HCT116 (cell line): Measurements from ENCODE around the gene PLCL2. TPM values are rescaled to one million over a fixed set of nuclear protein-coding genes. Genes with fewer than 3 reads are reported as not detected.

Experiments
- ATAC-seq: fragments of 200-7000 bp; cut with Tn5 transposase; 2 replicates; pipeline ENCODE4 v1.9.1; 2020; ENCODE audit warnings: mild to moderate bottlenecking, moderate library complexity
- BruUV-seq: library from RNA; stranded (reverse); fragments of 400-500 nt; replicated peaks from 2 replicates; lab custom pipeline; 2021; lab: Mats Ljungman, UMichigan
- CTCF ChIA-PET: fragments of 300-600 bp; sonication (Branson Sonifier 250); formaldehyde crosslinking; loops from one replicate; lab custom pipeline; 2021; ENCODE audit warnings: antibody characterized with exemption; lab: Charles Lee
- POLR2A ChIA-PET: fragments of 300-600, 350-600 bp; sonication (Branson Sonifier 250); formaldehyde crosslinking; loops from one replicate; lab custom pipeline; 2021; ENCODE audit warnings: antibody characterized with exemption; lab: Charles Lee
- RAD21 ChIA-PET, 2 experiments: fragments of 300-600 bp; sonication (Branson Sonifier 250); formaldehyde crosslinking; loops; one replicate each; lab custom pipeline; 2023; ENCODE audit warnings: low total read pairs in 2 of 2; ENCODE audit not compliant: uncharacterized antibody in 2 of 2, unreplicated experiment in 2 of 2, low non-redundant PET in 1 of 2; lab: Charles Lee
- DNase-seq: peaks from one replicate; pipeline ENCODE4 v3.0.0-alpha.2; 2010; ENCODE audit warnings: low read depth, low spot score
- H2AFZ ChIP-seq: fragments of 200-600 bp; shearing (Covaris generic), sonication (generic); 2 replicates; pipeline ENCODE4 v1.6.1; 2017; ENCODE audit warnings: low read depth, mixed run types, mixed read lengths, antibody characterized with exemption, low read length; ENCODE audit not compliant: poor library complexity, severe bottlenecking
- H3K27ac ChIP-seq: 2 replicates; pipeline ENCODE4 v1.5.1; 2012; ENCODE audit warnings: low read depth, low read length
- H3K27me3 ChIP-seq: fragments of 200-600 bp; sonication (generic); 2 replicates; pipeline ENCODE4 v1.6.1; 2016; ENCODE audit warnings: mixed run types, low read length, mixed read lengths; ENCODE audit not compliant: insufficient read depth
- H3K36me3 ChIP-seq, 2 experiments: fragments of 200-500 bp in 1 of 2; fragments of 200-600 bp in 1 of 2; sonication (Bioruptor generic) in 1 of 2; sonication (generic) in 1 of 2; 2 replicates each; pipeline versions ENCODE4 v1.5.1 to v1.6.1; 2014 to 2016; ENCODE audit warnings: low read length in 2 of 2, inconsistent platforms in 1 of 2, mixed read lengths in 1 of 2, mixed run types in 1 of 2; ENCODE audit not compliant: insufficient read depth in 2 of 2, control insufficient read depth in 1 of 2
- H3K4me1 ChIP-seq, 2 experiments: fragments of 200-600 bp in 1 of 2; sonication (generic) in 1 of 2; 2 replicates each; pipeline versions ENCODE4 v1.5.1 to v1.6.1; 2012 to 2017; ENCODE audit warnings: low read length in 2 of 2, inconsistent platforms in 1 of 2, mild to moderate bottlenecking in 1 of 2, mixed read lengths in 1 of 2, mixed run types in 1 of 2, moderate library complexity in 1 of 2; ENCODE audit not compliant: insufficient read depth in 2 of 2, control insufficient read depth in 1 of 2
- H3K4me2 ChIP-seq: fragments of 200-600 bp; sonication (generic); 2 replicates; pipeline ENCODE4 v1.6.1; 2017; ENCODE audit warnings: mixed run types, low read length, mixed read lengths
- H3K4me3 ChIP-seq, 2 experiments: fragments of 200-600 bp in 1 of 2; sonication (generic) in 1 of 2; replicated peaks in 1 of 2; 2 replicates each; pipeline ENCODE4 v1.5.1; 2011 to 2016; ENCODE audit warnings: low read length in 2 of 2, control low read depth in 1 of 2, low read depth in 1 of 2, mild to moderate bottlenecking in 1 of 2, mixed read lengths in 1 of 2, mixed run types in 1 of 2
- H3K79me2 ChIP-seq: fragments of 200-600 bp; sonication (generic); 2 replicates; pipeline ENCODE4 v1.6.1; 2017; ENCODE audit warnings: mild to moderate bottlenecking, mixed run types, low read length, moderate library complexity, mixed read lengths; ENCODE audit not compliant: insufficient read depth
- H3K9ac ChIP-seq: fragments of 200-600 bp; sonication (generic); 2 replicates; pipeline ENCODE4 v1.6.1; 2016; ENCODE audit warnings: low read length, mixed read lengths
- H3K9me2 ChIP-seq: fragments of 200-600 bp; sonication (generic), shearing (Covaris generic); 2 replicates; pipeline ENCODE4 v1.6.1; 2017; ENCODE audit warnings: mixed run types, mild to moderate bottlenecking, moderate library complexity; ENCODE audit not compliant: insufficient read depth
- H3K9me3 ChIP-seq, 2 experiments: fragments of 200-500 bp in 1 of 2; fragments of 200-600 bp in 1 of 2; sonication (Bioruptor generic) in 1 of 2; sonication (generic) in 1 of 2; 2 replicates each; pipeline ENCODE4 v1.6.1; 2014 to 2017; ENCODE audit warnings: low read length in 2 of 2, mixed read lengths in 2 of 2, inconsistent platforms in 1 of 2, low read depth in 1 of 2, mild to moderate bottlenecking in 1 of 2, mixed run types in 1 of 2, moderate library complexity in 1 of 2; ENCODE audit not compliant: control insufficient read depth in 1 of 2, insufficient read depth in 1 of 2
- H4K20me1 ChIP-seq: fragments of 200-600 bp; sonication (generic), shearing (Covaris generic); 2 replicates; pipeline ENCODE4 v1.6.1; 2017; ENCODE audit warnings: mixed run types, mild to moderate bottlenecking, moderate library complexity; ENCODE audit not compliant: insufficient read depth
- CEBPB ChIP-seq: IDR thresholded peaks from 2 replicates; pipeline ENCODE4 v1.6.1; 2012; ENCODE audit warnings: low read depth
- EGR1 ChIP-seq: IDR thresholded peaks from 2 replicates; pipeline ENCODE4 v1.6.1; 2012; ENCODE audit warnings: low read depth
- EZH2phosphoT487 ChIP-seq: fragments of 200-600 bp; IDR thresholded peaks from 2 replicates; pipeline ENCODE4 v1.6.1; 2018; ENCODE audit warnings: antibody characterized with exemption, borderline replicate concordance
- POLR2A ChIP-seq: IDR thresholded peaks from 2 replicates; pipeline ENCODE4 v1.7.0; 2011; ENCODE audit warnings: borderline replicate concordance; ENCODE audit not compliant: insufficient read depth, insufficient read length; ENCODE audit errors: extremely low read depth
- RAD21 ChIP-seq: IDR thresholded peaks from 2 replicates; pipeline ENCODE4 v1.6.1; 2012; ENCODE audit warnings: low read depth, mild to moderate bottlenecking
- SIN3A ChIP-seq: IDR thresholded peaks from 2 replicates; pipeline ENCODE4 v1.6.1; 2012; ENCODE audit warnings: low read depth
- SP1 ChIP-seq: IDR thresholded peaks from 2 replicates; pipeline ENCODE4 v1.6.1; 2012; ENCODE audit warnings: low read depth
- SRF ChIP-seq: IDR thresholded peaks from 2 replicates; pipeline ENCODE4 v1.6.1; 2012; ENCODE audit warnings: low read depth
- ZFX ChIP-seq: fragments of 450-650 bp; IDR thresholded peaks from 2 replicates; pipeline ENCODE4 v1.6.1; 2017
- ZNF274 ChIP-seq: fragments of 200-500 bp; sonication (Bioruptor generic); IDR thresholded peaks from 2 replicates; pipeline ENCODE4 v1.6.1; 2014; ENCODE audit warnings: mild to moderate bottlenecking, low read depth, low read length, inconsistent platforms
- intact Hi-C: fragments of 100-400 bp; cut with micrococcal nuclease; formaldehyde crosslinking; loops from 2 replicates; pipeline ENCODE4 v1.10.0; 2022
- total RNA-seq: library from RNA; stranded (reverse); gene quantifications from one replicate; pipeline ENCODE4 v1.2.1, GENCODE V29; 2021; ENCODE audit not compliant: unreplicated experiment
- TF ChIP-seq, protein P1 (sequence below), 3 experiments: fragments of 200-600 bp in 1 of 3; sonication (generic) in 1 of 3; IDR thresholded peaks in 2 of 3; conservative IDR thresholded peaks in 1 of 3; 2 replicates each; pipeline ENCODE4 v1.5.1; 2012 to 2017; ENCODE audit warnings: low read depth in 2 of 3, low read length in 2 of 3, antibody characterized with exemption in 1 of 3, borderline replicate concordance in 1 of 3, control low read depth in 1 of 3, mild to moderate bottlenecking in 1 of 3, mixed read lengths in 1 of 3, mixed run types in 1 of 3, moderate library complexity in 1 of 3; ENCODE audit not compliant: insufficient read depth in 1 of 3
- TF ChIP-seq, protein P2 (sequence below): IDR thresholded peaks from 2 replicates; pipeline ENCODE4 v1.6.1; 2012
- TF ChIP-seq, protein P3 (sequence below): IDR thresholded peaks from 2 replicates; pipeline ENCODE4 v1.6.1; 2012

Gene PLCL2
- total RNA-seq, 1 experiment from 2014 or later, result 2.2 TPM

DNA sequence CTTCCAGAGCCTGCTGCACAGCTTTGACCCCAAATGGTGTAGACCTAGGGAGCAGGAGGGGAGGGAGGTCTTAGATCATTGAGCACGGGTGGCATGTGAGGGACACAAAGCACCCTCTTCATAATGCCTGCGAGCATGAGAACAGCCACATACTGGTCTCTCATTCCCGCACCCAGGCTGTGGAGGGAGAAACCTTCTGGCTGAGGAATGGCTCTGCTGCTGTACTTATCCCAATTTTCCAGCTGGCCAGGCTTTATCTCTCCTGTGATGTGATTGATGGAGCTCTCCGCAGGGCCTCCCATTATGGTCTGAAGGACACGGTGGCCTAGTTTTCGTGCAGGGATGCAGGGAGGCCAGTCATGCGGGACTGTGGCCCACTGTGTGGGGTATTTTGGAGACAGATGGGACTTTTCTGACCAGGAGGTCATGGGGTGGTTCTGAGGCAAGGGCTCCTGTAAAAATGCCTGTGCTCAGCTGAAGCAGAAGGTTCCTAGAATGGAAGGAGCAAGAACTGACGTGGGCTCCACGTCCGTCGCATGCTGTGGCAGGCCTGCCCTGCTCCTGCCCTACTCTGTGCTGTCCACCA is 251.5 kb downstream of the PLCL2 start:
- H3K27me3 ChIP-seq, result no peaks in the 10 kb centered on the region
- H3K4me1 ChIP-seq, result no peaks in the 10 kb centered on the region
- BruUV-seq, result no TSS peak

More for the DNA sequence above, 251.5 kb downstream of the PLCL2 start:
- Histone ChIP-seq H3K79me2 (no peaks in the 10 kb centered on the region), H2AFZ (no peak overlapping the region), H4K20me1 (no peaks in the 10 kb centered on the region), H3K9me3 (no peaks in the 10 kb centered on the region), H3K27ac (no peak overlapping the region), H3K4me3 (no peak overlapping the region), H3K4me2 (no peak overlapping the region), H3K36me3 (no peaks in the 10 kb centered on the region), H3K9ac (no peak overlapping the region), H3K9me2 (no peaks in the 10 kb centered on the region)
- intact Hi-C loops, result no loop called here
- ChIA-PET RAD21 (no interaction called here), CTCF (no interaction called here), POLR2A (no interaction called here)
- TF ChIP-seq, protein P1, sequence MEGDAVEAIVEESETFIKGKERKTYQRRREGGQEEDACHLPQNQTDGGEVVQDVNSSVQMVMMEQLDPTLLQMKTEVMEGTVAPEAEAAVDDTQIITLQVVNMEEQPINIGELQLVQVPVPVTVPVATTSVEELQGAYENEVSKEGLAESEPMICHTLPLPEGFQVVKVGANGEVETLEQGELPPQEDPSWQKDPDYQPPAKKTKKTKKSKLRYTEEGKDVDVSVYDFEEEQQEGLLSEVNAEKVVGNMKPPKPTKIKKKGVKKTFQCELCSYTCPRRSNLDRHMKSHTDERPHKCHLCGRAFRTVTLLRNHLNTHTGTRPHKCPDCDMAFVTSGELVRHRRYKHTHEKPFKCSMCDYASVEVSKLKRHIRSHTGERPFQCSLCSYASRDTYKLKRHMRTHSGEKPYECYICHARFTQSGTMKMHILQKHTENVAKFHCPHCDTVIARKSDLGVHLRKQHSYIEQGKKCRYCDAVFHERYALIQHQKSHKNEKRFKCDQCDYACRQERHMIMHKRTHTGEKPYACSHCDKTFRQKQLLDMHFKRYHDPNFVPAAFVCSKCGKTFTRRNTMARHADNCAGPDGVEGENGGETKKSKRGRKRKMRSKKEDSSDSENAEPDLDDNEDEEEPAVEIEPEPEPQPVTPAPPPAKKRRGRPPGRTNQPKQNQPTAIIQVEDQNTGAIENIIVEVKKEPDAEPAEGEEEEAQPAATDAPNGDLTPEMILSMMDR (IDR thresholded peaks at IDR 0.05 in 2 of 3, conservative IDR thresholded peaks at IDR 0.05 in 1 of 3; ENCODE audit: borderline replicate concordance in 1 of 3, insufficient read depth in 1 of 3, low read depth in 2 of 3, low read length in 2 of 3), result no peak
- TF ChIP-seq, protein P2, sequence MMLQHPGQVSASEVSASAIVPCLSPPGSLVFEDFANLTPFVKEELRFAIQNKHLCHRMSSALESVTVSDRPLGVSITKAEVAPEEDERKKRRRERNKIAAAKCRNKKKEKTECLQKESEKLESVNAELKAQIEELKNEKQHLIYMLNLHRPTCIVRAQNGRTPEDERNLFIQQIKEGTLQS, result no peak
- no peak for TF ChIP-seq EGR1
- TF ChIP-seq POLR2A, result no peak
- TF ChIP-seq EZH2phosphoT487, result no peak
- no peak for TF ChIP-seq SP1
- no peak for TF ChIP-seq ZFX
- TF ChIP-seq ZNF274, result no peak
- TF ChIP-seq RAD21, result no peak
- no peak for TF ChIP-seq SIN3A
- TF ChIP-seq CEBPB, result no peak
- TF ChIP-seq SRF, result no peak
- TF ChIP-seq, protein P3, sequence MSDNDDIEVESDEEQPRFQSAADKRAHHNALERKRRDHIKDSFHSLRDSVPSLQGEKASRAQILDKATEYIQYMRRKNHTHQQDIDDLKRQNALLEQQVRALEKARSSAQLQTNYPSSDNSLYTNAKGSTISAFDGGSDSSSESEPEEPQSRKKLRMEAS, result no peak
- no peak for DNase-seq
- ATAC-seq, result no peak
